H1 (cell line): Measurements from ENCODE around the gene TNIP1.

Source experiments
- TAF1 ChIP-seq: IDR thresholded peaks from 2 replicates; pipeline ENCODE4 v1.6.1; 2011; ENCODE audit warnings: mild to moderate bottlenecking, low read depth, low read length
- TF ChIP-seq, protein P1 (sequence below), 3 experiments: IDR thresholded peaks; 1 replicate in 2 of 3; 2 replicates in 1 of 3; pipeline versions ENCODE4 v1.5.1 to v1.6.1; 2011; ENCODE audit warnings: low read length in 3 of 3, mild to moderate bottlenecking in 3 of 3, inconsistent platforms in 2 of 3, low read depth in 1 of 3, moderate library complexity in 1 of 3; ENCODE audit not compliant: insufficient read depth in 1 of 3; ENCODE audit errors: control extremely low read depth in 1 of 3

- TF ChIP-seq, protein P1, sequence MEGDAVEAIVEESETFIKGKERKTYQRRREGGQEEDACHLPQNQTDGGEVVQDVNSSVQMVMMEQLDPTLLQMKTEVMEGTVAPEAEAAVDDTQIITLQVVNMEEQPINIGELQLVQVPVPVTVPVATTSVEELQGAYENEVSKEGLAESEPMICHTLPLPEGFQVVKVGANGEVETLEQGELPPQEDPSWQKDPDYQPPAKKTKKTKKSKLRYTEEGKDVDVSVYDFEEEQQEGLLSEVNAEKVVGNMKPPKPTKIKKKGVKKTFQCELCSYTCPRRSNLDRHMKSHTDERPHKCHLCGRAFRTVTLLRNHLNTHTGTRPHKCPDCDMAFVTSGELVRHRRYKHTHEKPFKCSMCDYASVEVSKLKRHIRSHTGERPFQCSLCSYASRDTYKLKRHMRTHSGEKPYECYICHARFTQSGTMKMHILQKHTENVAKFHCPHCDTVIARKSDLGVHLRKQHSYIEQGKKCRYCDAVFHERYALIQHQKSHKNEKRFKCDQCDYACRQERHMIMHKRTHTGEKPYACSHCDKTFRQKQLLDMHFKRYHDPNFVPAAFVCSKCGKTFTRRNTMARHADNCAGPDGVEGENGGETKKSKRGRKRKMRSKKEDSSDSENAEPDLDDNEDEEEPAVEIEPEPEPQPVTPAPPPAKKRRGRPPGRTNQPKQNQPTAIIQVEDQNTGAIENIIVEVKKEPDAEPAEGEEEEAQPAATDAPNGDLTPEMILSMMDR (IDR thresholded peaks at IDR 0.05; ENCODE audit: control extremely low read depth in 1 of 3, insufficient read depth in 1 of 3, low read depth in 1 of 3, low read length in 3 of 3) = no peak
- TF ChIP-seq TAF1 = no peak
Measured at GRCh38 chr5:151074557-151074956, 6.3 kb downstream of the TNIP1 start.
